CD4-positive, alpha-beta T cell (primary cell): ENCODE results near the gene PELI2. TPM values are rescaled to one million over a fixed set of nuclear protein-coding genes. Genes with fewer than 3 reads are reported as not detected.

Experiments
- ATAC-seq: fragments of 200-7000 bp; cut with Tn5 transposase; one replicate; pipeline ENCODE4 v1.10.0; 2022; ENCODE audit warnings: mild to moderate bottlenecking; ENCODE audit not compliant: poor library complexity
- CTCF ChIA-PET: fragments of 350-600 bp; sonication (Branson Sonifier 250); formaldehyde crosslinking; loops from one replicate; lab custom pipeline; 2021; ENCODE audit warnings: antibody characterized with exemption, inconsistent platforms; lab: Charles Lee
- POLR2A ChIA-PET: fragments of 350-600 bp; sonication (Branson Sonifier 250); formaldehyde crosslinking; loops from one replicate; lab custom pipeline; 2021; ENCODE audit warnings: antibody characterized with exemption, inconsistent platforms; lab: Charles Lee
- DNase-seq, 14 experiments: peaks; one replicate each; pipeline ENCODE4 v3.0.0-alpha.2; 2013 to 2020; ENCODE audit warnings: mixed read lengths in 2 of 14
- H3K27ac ChIP-seq, 2 donors: one replicate each; pipeline versions ENCODE4 v1.5.1 to v1.7.0; 2013; ENCODE audit warnings: low read length in 2 of 2, low read depth in 1 of 2, mild to moderate bottlenecking in 1 of 2
- H3K27me3 ChIP-seq, 2 experiments: 1 replicate in 1 of 2; 2 replicates in 1 of 2; pipeline versions ENCODE4 v1.6.1 to v1.7.0; 2013; ENCODE audit warnings: low read length in 2 of 2, control low read depth in 1 of 2, mild to moderate bottlenecking in 1 of 2, moderate library complexity in 1 of 2; ENCODE audit not compliant: insufficient read depth in 2 of 2, control insufficient read depth in 1 of 2
- H3K36me3 ChIP-seq: one replicate; pipeline ENCODE4 v1.6.1; 2013; ENCODE audit warnings: low read length, control low read depth; ENCODE audit not compliant: insufficient read depth
- H3K4me1 ChIP-seq: one replicate; pipeline ENCODE4 v1.6.1; 2013; ENCODE audit warnings: low read length, control low read depth; ENCODE audit not compliant: insufficient read depth
- H3K4me3 ChIP-seq: one replicate; pipeline ENCODE4 v1.5.1; 2013; ENCODE audit warnings: mild to moderate bottlenecking, low read length, moderate library complexity
- H3K9me3 ChIP-seq, 2 experiments: 1 replicate in 1 of 2; 2 replicates in 1 of 2; pipeline versions ENCODE4 v1.6.1 to v1.7.0; 2013; ENCODE audit warnings: low read length in 2 of 2, mild to moderate bottlenecking in 2 of 2, control low read depth in 1 of 2, moderate library complexity in 1 of 2; ENCODE audit not compliant: control insufficient read depth in 1 of 2, insufficient read depth in 1 of 2
- H3K27ac Mint-ChIP-seq: one replicate; pipeline ENCODE4 v1.8.0; 2020; ENCODE audit warnings: mixed read lengths
- H3K27me3 Mint-ChIP-seq: one replicate; pipeline ENCODE4 v1.8.0; 2021; ENCODE audit warnings: mixed read lengths
- H3K36me3 Mint-ChIP-seq: one replicate; pipeline ENCODE4 v1.8.0; 2021; ENCODE audit warnings: low read depth, mixed read lengths
- H3K4me1 Mint-ChIP-seq: one replicate; pipeline ENCODE4 v1.8.0; 2021; ENCODE audit warnings: low read depth, mixed read lengths
- H3K4me3 Mint-ChIP-seq: one replicate; pipeline ENCODE4 v1.8.0; 2020; ENCODE audit warnings: mild to moderate bottlenecking, mixed read lengths
- H3K9me3 Mint-ChIP-seq: one replicate; pipeline ENCODE4 v1.8.0; 2020; ENCODE audit warnings: mixed read lengths
- CTCF ChIP-seq: fragments of 200-600 bp; IDR thresholded peaks from one replicate; pipeline ENCODE4 v1.8.0; 2022; ENCODE audit warnings: antibody characterized with exemption, mild to moderate bottlenecking
- intact Hi-C, 2 experiments: fragments of 100-400 bp; cut with DNase I in 1 of 2; cut with micrococcal nuclease in 1 of 2; formaldehyde crosslinking; loops; one replicate each; pipeline versions ENCODE4 v1.15.1 to v1.9.0; 2023 to 2025; cut with DNase I, micrococcal nuclease
- total RNA-seq, 174 experiments: library from RNA in 2 of 174; stranded (reverse) in 2 of 174; gene quantifications; one replicate each; pipeline ENCODE4 v1.2.3 and lab custom pipeline; 2021 to 2026

PELI2 gene
- total RNA-seq, 2 experiments from 2014 or later: 12.2 to 15.9 TPM

- H3K4me1 Mint-ChIP-seq: peaks cover 38% of the 10 kb centered on the region
- intact Hi-C loops: no loop called here
- no peak overlapping the region for H3K4me3 ChIP-seq
Observed at GRCh38 chr14:56144176-56144575, 26.0 kb downstream of the PELI2 start.

GRCh38 chr14:56145181-56145769 lies 27.1 kb downstream of the PELI2 start:
- ChIA-PET POLR2A (no interaction called here), CTCF (no interaction called here)
- no peak overlapping the region for H3K27ac ChIP-seq
- intact Hi-C loops: no loop called here
- H3K36me3 ChIP-seq: no peaks in the 10 kb centered on the region
- no peaks in the 10 kb centered on the region for H3K27me3 ChIP-seq
- Mint-ChIP-seq H3K36me3 (no peaks in the 10 kb centered on the region), H3K4me1 (peaks cover 45% of the 10 kb centered on the region), H3K4me3 (no peak overlapping the region), H3K27ac (no peak overlapping the region), H3K27me3 (no peaks in the 10 kb centered on the region), H3K9me3 (no peaks in the 10 kb centered on the region)
- H3K4me1 ChIP-seq: no peaks in the 10 kb centered on the region
- ATAC-seq: no peak
- H3K4me3 ChIP-seq: no peak overlapping the region
- DNase-seq: no peak
- TF ChIP-seq CTCF: no peak
- no peaks in the 10 kb centered on the region for H3K9me3 ChIP-seq

More at GRCh38 chr14:56144176-56144575, 26.0 kb downstream of the PELI2 start:
- Mint-ChIP-seq H3K9me3 (no peaks in the 10 kb centered on the region), H3K27me3 (no peaks in the 10 kb centered on the region), H3K4me3 (no peak overlapping the region), H3K36me3 (no peaks in the 10 kb centered on the region), H3K27ac (no peak overlapping the region)
- Histone ChIP-seq H3K4me1 (no peaks in the 10 kb centered on the region), H3K27me3 (no peaks in the 10 kb centered on the region), H3K9me3 (no peaks in the 10 kb centered on the region), H3K27ac (no peak overlapping the region), H3K36me3 (no peaks in the 10 kb centered on the region)
- DNase-seq (no peak), ATAC-seq (no peak)
- no peak for TF ChIP-seq CTCF
- CTCF ChIA-PET: no interaction called here
- POLR2A ChIA-PET: no interaction called here

- no peaks in the 10 kb centered on the region for H3K9me3 ChIP-seq
- Mint-ChIP-seq H3K36me3 (no peaks in the 10 kb centered on the region), H3K4me1 (peaks cover 46% of the 10 kb centered on the region), H3K27ac (no peak overlapping the region), H3K9me3 (no peaks in the 10 kb centered on the region), H3K4me3 (no peak overlapping the region), H3K27me3 (no peaks in the 10 kb centered on the region)
- POLR2A ChIA-PET: no interaction called here
- H3K36me3 ChIP-seq: no peaks in the 10 kb centered on the region
- H3K4me1 ChIP-seq: peaks cover 4% of the 10 kb centered on the region
- CTCF ChIA-PET: no interaction called here
- no peak for TF ChIP-seq CTCF
- ATAC-seq (no peak), DNase-seq (peak in 1 of 14 experiments; percentile 25)
- H3K27me3 ChIP-seq: no peaks in the 10 kb centered on the region
- intact Hi-C loops: no loop called here
- no peak overlapping the region for H3K27ac ChIP-seq
- no peak overlapping the region for H3K4me3 ChIP-seq
Observed at GRCh38 chr14:56145965-56146364, 27.8 kb downstream of the PELI2 start.
